Neutrophil (primary cell): ENCODE data around the gene KLRB1.

Source experiments
- H3K27ac ChIP-seq: fragments of 200-600 bp; sonication (generic); 2 replicates; pipeline ENCODE4 v1.5.1; 2016; ENCODE audit warnings: mild to moderate bottlenecking, moderate library complexity
- H3K27me3 ChIP-seq: fragments of 200-600 bp; sonication (generic); 2 replicates; pipeline ENCODE4 v1.6.0; 2016; ENCODE audit warnings: mild to moderate bottlenecking
- H3K36me3 ChIP-seq: fragments of 200-600 bp; sonication (generic); 2 replicates; pipeline ENCODE4 v1.5.1; 2017
- H3K4me1 ChIP-seq, 2 experiments: fragments of 200-600 bp in 1 of 2; sonication (generic) in 1 of 2; 1 replicate in 1 of 2; 2 replicates in 1 of 2; pipeline versions ENCODE4 v1.5.1 to v1.6.1; 2013 to 2016; ENCODE audit warnings: low read depth in 1 of 2, low read length in 1 of 2, mild to moderate bottlenecking in 1 of 2, moderate library complexity in 1 of 2; ENCODE audit not compliant: control insufficient read depth in 1 of 2, insufficient read depth in 1 of 2
- H3K4me3 ChIP-seq, 2 experiments: fragments of 200-600 bp in 1 of 2; sonication (generic) in 1 of 2; 1 replicate in 1 of 2; 2 replicates in 1 of 2; pipeline ENCODE4 v1.5.1; 2013 to 2016; ENCODE audit warnings: low read depth in 1 of 2, low read length in 1 of 2, mild to moderate bottlenecking in 1 of 2, moderate library complexity in 1 of 2
- H3K9me3 ChIP-seq: fragments of 200-600 bp; sonication (generic); 2 replicates; pipeline ENCODE4 v1.5.1; 2016
- CTCF ChIP-seq: fragments of 200-600 bp; sonication (generic); IDR thresholded peaks from 2 replicates; pipeline ENCODE4 v1.5.1; 2016; ENCODE audit warnings: antibody characterized with exemption

Gene KLRB1

GRCh38 chr12:9607716-9608115 is at the start of gene KLRB1:
Gene KLRB1 (minus strand): TSS chr12:9607916. CDS start chr12:9607839, 77 bp downstream.
- H3K27me3 ChIP-seq: no peaks in the 10 kb centered on the region
- no peaks in the 10 kb centered on the region for H3K36me3 ChIP-seq
- H3K9me3 ChIP-seq: no peaks in the 10 kb centered on the region
- no peak within 1 kb of the TSS for H3K27ac ChIP-seq
- H3K4me1 ChIP-seq: no peaks in the 10 kb centered on the region
- TF ChIP-seq CTCF: no peak
- no peak within 1 kb of the TSS for H3K4me3 ChIP-seq

- TF ChIP-seq CTCF: no peak
- H3K4me3 ChIP-seq: peak overlapping the region; percentile 75 to 85
These were observed 43.6 kb upstream of the KLRB1 start for GRCh38 chr12:9651265-9651729.

GRCh38 chr12:9650151-9650576 is 42.4 kb upstream of the KLRB1 start:
- no peak for TF ChIP-seq CTCF
- Histone ChIP-seq H3K4me3 (peak overlapping the region; percentile 75 to 85), H3K36me3 (peaks cover 15% of the 10 kb centered on the region), H3K9me3 (no peaks in the 10 kb centered on the region), H3K27me3 (no peaks in the 10 kb centered on the region), H3K27ac (peak overlapping the region; percentile 90), H3K4me1 (peaks cover 63 to 65% of the 10 kb centered on the region in 2 experiments)

More at GRCh38 chr12:9651265-9651729, 43.6 kb upstream of the KLRB1 start:
- Histone ChIP-seq H3K27me3 (no peaks in the 10 kb centered on the region), H3K36me3 (peaks cover 26% of the 10 kb centered on the region), H3K27ac (peak overlapping the region; percentile 90), H3K4me1 (peaks cover 63 to 65% of the 10 kb centered on the region in 2 experiments), H3K9me3 (no peaks in the 10 kb centered on the region)

- peaks cover 9% of the 10 kb centered on the region for H3K36me3 ChIP-seq
- H3K4me3 ChIP-seq: peak overlapping the region; percentile 75 to 85
- H3K4me1 ChIP-seq: peaks cover 63 to 65% of the 10 kb centered on the region in 2 experiments
- H3K27ac ChIP-seq: peak overlapping the region; percentile 90
- no peaks in the 10 kb centered on the region for H3K27me3 ChIP-seq
- TF ChIP-seq CTCF: no peak
- H3K9me3 ChIP-seq: no peaks in the 10 kb centered on the region
These were observed 41.8 kb upstream of the KLRB1 start for GRCh38 chr12:9649532-9649940.

GRCh38 chr12:9648701-9649531 is 41.2 kb upstream of the KLRB1 start:
- H3K9me3 ChIP-seq: no peaks in the 10 kb centered on the region
- H3K4me1 ChIP-seq: peaks cover 59 to 62% of the 10 kb centered on the region in 2 experiments
- H3K27me3 ChIP-seq: no peaks in the 10 kb centered on the region
- TF ChIP-seq CTCF: no peak
- peaks cover 2% of the 10 kb centered on the region for H3K36me3 ChIP-seq
- H3K4me3 ChIP-seq: peak overlapping the region; percentile 75 to 85
- H3K27ac ChIP-seq: peak overlapping the region; percentile 90
